ENCODE data around the gene TMA7B. TPM values are rescaled to one million over a fixed set of nuclear protein-coding genes. Genes with fewer than 3 reads are reported as not detected.

TMA7B gene
- total RNA-seq, 1 experiment from 2014 or later: not detected

GRCh38 chr22:39962071-39962470, 1.9 kb downstream of the TMA7B start:
- peak overlapping the region; percentile 58 for H3K4me2 ChIP-seq (ENCODE audit: low read length)
- intact Hi-C loops (cut with micrococcal nuclease): no loop called here
- DNase-seq: no peak
- H3K9me3 ChIP-seq (ENCODE audit: low read length): no peaks in the 10 kb centered on the region
- H3K79me2 ChIP-seq (ENCODE audit: low read length): no peaks in the 10 kb centered on the region
- H3K9ac ChIP-seq (ENCODE audit: low read length): no peak overlapping the region
- POLR2A ChIA-PET (ENCODE audit: unreplicated experiment): no interaction called here
- H3K27ac ChIP-seq (ENCODE audit: low read length): peak overlapping the region; percentile 61
- H3F3A ChIP-seq (ENCODE audit: low read length, unreplicated experiment): no peaks in the 10 kb centered on the region
- H3K36me3 ChIP-seq (ENCODE audit: low read depth, low read length): no peaks in the 10 kb centered on the region
- CTCF ChIA-PET: no interaction called here
- H3K4me3 ChIP-seq (ENCODE audit: low read length): no peak overlapping the region
- H2AFZ ChIP-seq (ENCODE audit: low read length): no peak overlapping the region
- H3K9me2 ChIP-seq (replicated peaks; ENCODE audit: low read length): no peaks in the 10 kb centered on the region
- no peaks in the 10 kb centered on the region for H4K20me1 ChIP-seq (ENCODE audit: low read length)
- ATAC-seq: no peak
- no TSS peak for BruUV-seq (replicated peaks)
- no peak for TF ChIP-seq EZH2phosphoT487 (IDR thresholded peaks at IDR 0.05; ENCODE audit: borderline replicate concordance, low read length)
- no peak for TF ChIP-seq CTCF (conservative IDR thresholded peaks at IDR 0.05; ENCODE audit: low read depth, low read length)
- no peak for TF ChIP-seq EZH2 (IDR thresholded peaks at IDR 0.05; ENCODE audit: low read length, unreplicated experiment)
- H3K27me3 ChIP-seq (ENCODE audit: low read length): no peaks in the 10 kb centered on the region
- H3K4me1 ChIP-seq (ENCODE audit: insufficient read depth, low read length): peaks cover 32% of the 10 kb centered on the region

- no peaks in the 10 kb centered on the region for H3K9me3 ChIP-seq (ENCODE audit: low read length)
- POLR2A ChIA-PET (ENCODE audit: unreplicated experiment): no interaction called here
- ATAC-seq: no peak
Observed at GRCh38 chr22:39965748-39966147, 5.6 kb downstream of the TMA7B start.

More at GRCh38 chr22:39965748-39966147, 5.6 kb downstream of the TMA7B start:
- Histone ChIP-seq H3K27ac (ENCODE audit: low read length) (no peak overlapping the region), H3F3A (ENCODE audit: low read length, unreplicated experiment) (no peaks in the 10 kb centered on the region), H4K20me1 (ENCODE audit: low read length) (no peaks in the 10 kb centered on the region), H3K4me3 (ENCODE audit: low read length) (no peak overlapping the region), H3K79me2 (ENCODE audit: low read length) (no peaks in the 10 kb centered on the region), H3K4me1 (ENCODE audit: insufficient read depth, low read length) (peaks cover 23% of the 10 kb centered on the region), H3K27me3 (ENCODE audit: low read length) (no peaks in the 10 kb centered on the region), H3K36me3 (ENCODE audit: low read depth, low read length) (no peaks in the 10 kb centered on the region), H3K9me2 (replicated peaks; ENCODE audit: low read length) (no peaks in the 10 kb centered on the region), H3K9ac (ENCODE audit: low read length) (no peak overlapping the region), H3K4me2 (ENCODE audit: low read length) (no peak overlapping the region), H2AFZ (ENCODE audit: low read length) (no peak overlapping the region)
- BruUV-seq (replicated peaks): no TSS peak
- no peak for TF ChIP-seq CTCF (conservative IDR thresholded peaks at IDR 0.05; ENCODE audit: low read depth, low read length)
- no peak for TF ChIP-seq EZH2phosphoT487 (IDR thresholded peaks at IDR 0.05; ENCODE audit: borderline replicate concordance, low read length)
- no peak for TF ChIP-seq EZH2 (IDR thresholded peaks at IDR 0.05; ENCODE audit: low read length, unreplicated experiment)
- DNase-seq: no peak
- CTCF ChIA-PET: no interaction called here
- intact Hi-C loops (cut with micrococcal nuclease): no loop called here
